ENCODE data around the gene DMBT1. TPM values are rescaled to one million over a fixed set of nuclear protein-coding genes. Genes with fewer than 3 reads are reported as not detected.

Gene DMBT1
- 78.6 TPM for total RNA-seq
- long read RNA-seq, partial matches to known transcripts = 9 of 18 reads
- long read RNA-seq, other reads (novel, unspliced or antisense) = 9 of 18 reads

DNA sequence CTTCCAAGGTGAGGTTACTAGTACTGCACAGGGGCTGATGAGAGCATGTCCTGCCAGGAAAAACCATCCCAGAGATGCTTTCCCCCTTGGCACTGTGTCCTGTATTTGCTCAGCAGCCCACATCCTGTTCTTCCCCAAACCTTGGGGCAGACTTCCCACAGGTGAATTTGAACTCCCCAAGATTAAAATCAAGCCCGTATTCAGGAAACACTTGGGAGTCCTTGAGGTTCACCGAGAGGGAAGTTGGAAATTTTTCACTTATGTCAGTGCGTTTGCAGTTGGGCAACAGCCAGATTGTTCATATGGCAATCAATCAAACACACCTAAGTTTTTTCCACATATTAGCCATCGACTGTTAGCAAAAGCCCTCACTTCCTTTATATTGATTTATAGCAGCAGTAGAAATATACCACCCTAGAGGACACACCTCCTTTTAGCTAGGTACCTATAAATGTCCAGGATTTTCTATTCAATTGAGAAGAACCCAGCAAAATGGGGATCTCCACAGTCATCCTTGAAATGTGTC, at the start of gene DMBT1:
TSS of gene DMBT1 (plus strand) at position 476 of the 526 bp plus-strand sequence. CDS start at position 493, 17 bp downstream.
- no peaks in the 10 kb centered on the region for H3K9me3 ChIP-seq
- no peaks in the 10 kb centered on the region for H3K4me1 ChIP-seq
- no peak within 1 kb of the TSS for H3K27ac ChIP-seq
- TF ChIP-seq, protein P1, sequence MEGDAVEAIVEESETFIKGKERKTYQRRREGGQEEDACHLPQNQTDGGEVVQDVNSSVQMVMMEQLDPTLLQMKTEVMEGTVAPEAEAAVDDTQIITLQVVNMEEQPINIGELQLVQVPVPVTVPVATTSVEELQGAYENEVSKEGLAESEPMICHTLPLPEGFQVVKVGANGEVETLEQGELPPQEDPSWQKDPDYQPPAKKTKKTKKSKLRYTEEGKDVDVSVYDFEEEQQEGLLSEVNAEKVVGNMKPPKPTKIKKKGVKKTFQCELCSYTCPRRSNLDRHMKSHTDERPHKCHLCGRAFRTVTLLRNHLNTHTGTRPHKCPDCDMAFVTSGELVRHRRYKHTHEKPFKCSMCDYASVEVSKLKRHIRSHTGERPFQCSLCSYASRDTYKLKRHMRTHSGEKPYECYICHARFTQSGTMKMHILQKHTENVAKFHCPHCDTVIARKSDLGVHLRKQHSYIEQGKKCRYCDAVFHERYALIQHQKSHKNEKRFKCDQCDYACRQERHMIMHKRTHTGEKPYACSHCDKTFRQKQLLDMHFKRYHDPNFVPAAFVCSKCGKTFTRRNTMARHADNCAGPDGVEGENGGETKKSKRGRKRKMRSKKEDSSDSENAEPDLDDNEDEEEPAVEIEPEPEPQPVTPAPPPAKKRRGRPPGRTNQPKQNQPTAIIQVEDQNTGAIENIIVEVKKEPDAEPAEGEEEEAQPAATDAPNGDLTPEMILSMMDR (IDR thresholded peaks at IDR 0.05) = no peak
- H3K36me3 ChIP-seq = no peaks in the 10 kb centered on the region
- ATAC-seq = peak; percentile 42
- intact Hi-C loops (cut with DNase I) = loop anchor here (10.0 kb wide), 1 partner anchor 126 kb away; no protein-coding TSS in a partner anchor
- H3K4me3 ChIP-seq = no peak within 1 kb of the TSS
- DNase-seq = no peak
- peaks cover 5% of the 10 kb centered on the region for H3K27me3 ChIP-seq

DNA sequence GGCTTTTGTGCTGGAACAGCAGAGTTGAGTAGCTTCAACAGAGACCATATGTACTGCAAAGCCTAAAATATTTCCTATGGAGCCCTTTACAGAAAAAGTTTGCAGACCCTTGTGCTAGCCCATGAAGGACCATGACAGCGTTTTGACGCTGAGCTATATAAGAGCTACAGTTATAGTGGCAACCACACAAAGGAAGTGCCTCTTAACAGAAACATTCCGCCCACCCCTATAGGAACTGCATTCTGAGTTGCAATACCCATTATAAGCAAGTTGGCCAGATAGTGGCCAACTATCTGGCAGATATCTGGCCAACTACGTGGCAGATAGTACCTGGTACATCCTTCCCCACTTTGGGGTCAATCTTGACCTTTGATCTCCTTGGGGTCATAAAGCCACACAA, 47.5 kb upstream of the DMBT1 start:
- DNase-seq (no peak), ATAC-seq (no peak)
- no peaks in the 10 kb centered on the region for H3K4me1 ChIP-seq
- TF ChIP-seq, protein P1 (IDR thresholded peaks at IDR 0.05) = no peak
- H3K27ac ChIP-seq = no peak overlapping the region
- intact Hi-C loops (cut with DNase I) = no loop called here
- no peak overlapping the region for H3K4me3 ChIP-seq
- H3K9me3 ChIP-seq = no peaks in the 10 kb centered on the region
- peaks cover 22% of the 10 kb centered on the region for H3K36me3 ChIP-seq
- no peaks in the 10 kb centered on the region for H3K27me3 ChIP-seq

DNA sequence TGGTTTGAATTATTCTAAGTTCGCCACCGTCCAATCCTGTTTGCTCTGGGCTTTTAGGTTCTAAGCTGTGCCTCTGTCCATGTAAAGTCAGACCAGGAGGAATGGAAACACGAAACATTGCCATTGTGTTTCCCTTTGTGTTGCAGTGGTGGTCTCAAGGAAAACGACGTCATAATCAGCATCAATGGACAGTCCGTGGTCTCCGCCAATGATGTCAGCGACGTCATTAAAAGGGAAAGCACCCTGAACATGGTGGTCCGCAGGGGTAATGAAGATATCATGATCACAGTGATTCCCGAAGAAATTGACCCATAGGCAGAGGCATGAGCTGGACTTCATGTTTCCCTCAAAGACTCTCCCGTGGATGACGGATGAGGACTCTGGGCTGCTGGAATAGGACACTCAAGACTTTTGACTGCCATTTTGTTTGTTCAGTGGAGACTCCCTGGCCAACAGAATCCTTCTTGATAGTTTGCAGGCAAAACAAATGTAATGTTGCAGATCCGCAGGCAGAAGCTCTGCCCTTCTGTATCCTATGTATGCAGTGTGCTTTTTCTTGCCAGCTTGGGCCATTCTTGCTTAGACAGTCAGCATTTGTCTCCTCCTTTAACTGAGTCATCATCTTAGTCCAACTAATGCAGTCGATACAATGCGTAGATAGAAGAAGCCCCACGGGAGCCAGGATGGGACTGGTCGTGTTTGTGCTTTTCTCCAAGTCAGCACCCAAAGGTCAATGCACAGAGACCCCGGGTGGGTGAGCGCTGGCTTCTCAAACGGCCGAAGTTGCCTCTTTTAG, 46.3 kb upstream of the DMBT1 start:
- TF ChIP-seq, protein P1 (IDR thresholded peaks at IDR 0.05) = no peak
- H3K36me3 ChIP-seq = peaks cover 11% of the 10 kb centered on the region
- intact Hi-C loops (cut with DNase I) = no loop called here
- H3K27me3 ChIP-seq = no peaks in the 10 kb centered on the region
- H3K27ac ChIP-seq = no peak overlapping the region
- ATAC-seq (no peak), DNase-seq (no peak)
- no peak overlapping the region for H3K4me3 ChIP-seq
- H3K9me3 ChIP-seq = no peaks in the 10 kb centered on the region
- no peaks in the 10 kb centered on the region for H3K4me1 ChIP-seq

DNA sequence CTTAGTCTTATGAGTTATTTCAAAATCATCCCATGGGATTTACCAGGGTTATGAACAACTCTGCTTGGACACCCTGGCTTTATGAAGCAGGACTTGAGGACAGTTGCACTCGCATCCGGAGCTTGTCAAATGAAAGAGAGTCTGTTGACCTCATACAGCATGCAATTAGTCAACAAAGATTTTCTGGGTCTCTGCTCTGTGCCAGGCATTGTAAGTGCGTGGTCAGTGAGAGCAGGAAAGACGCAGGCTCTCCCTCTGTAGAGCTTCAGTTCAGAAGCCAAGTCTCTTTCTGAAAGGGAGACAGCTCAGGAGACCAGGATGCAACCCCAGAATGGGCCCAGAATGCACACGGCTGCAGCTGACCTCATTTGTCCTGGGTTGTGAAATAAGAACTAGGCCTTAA, 45.5 kb upstream of the DMBT1 start:
- TF ChIP-seq, protein P1 (IDR thresholded peaks at IDR 0.05) = no peak
- peaks cover 5% of the 10 kb centered on the region for H3K36me3 ChIP-seq
- DNase-seq (no peak), ATAC-seq (no peak)
- no peaks in the 10 kb centered on the region for H3K27me3 ChIP-seq
- H3K27ac ChIP-seq = no peak overlapping the region
- H3K4me3 ChIP-seq = no peak overlapping the region
- H3K9me3 ChIP-seq = no peaks in the 10 kb centered on the region
- intact Hi-C loops (cut with DNase I) = no loop called here
- H3K4me1 ChIP-seq = no peaks in the 10 kb centered on the region

DNA sequence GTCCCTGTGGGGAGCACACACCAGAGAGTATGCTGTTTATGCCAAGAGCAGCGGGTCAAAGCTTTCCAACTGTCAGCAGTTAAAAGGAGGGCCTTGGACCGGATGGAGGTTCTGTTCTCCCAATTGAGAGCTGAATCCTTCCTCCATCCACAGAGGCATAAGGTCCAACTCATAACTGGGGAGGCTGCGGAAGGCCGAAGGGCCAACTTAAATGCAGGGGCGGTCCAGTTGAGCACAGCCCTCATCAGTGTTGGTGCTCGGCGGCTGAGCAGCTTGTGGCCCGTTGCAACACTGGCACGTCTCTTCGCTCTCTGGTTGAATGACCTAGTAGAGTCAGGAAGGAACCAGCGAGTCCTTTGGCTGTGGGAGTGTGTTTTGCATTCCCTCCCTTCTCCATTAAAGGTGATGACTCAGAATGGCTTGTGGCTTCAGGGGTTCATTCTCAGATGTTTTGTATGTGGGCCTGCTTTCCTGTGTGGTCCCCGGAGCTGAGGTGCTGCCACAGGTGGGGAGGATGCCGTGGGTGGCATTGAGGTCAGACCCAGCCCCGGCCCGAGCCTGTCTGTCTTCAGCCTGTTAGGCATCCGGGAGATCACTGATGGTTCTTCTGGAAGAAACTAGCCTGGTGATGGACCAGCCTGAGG, 44.8 kb upstream of the DMBT1 start:
- intact Hi-C loops (cut with DNase I) = no loop called here
- no peak overlapping the region for H3K27ac ChIP-seq
- H3K4me3 ChIP-seq = no peak overlapping the region
- TF ChIP-seq, protein P1 (IDR thresholded peaks at IDR 0.05) = no peak
- no peaks in the 10 kb centered on the region for H3K9me3 ChIP-seq
- no peaks in the 10 kb centered on the region for H3K4me1 ChIP-seq
- no peaks in the 10 kb centered on the region for H3K36me3 ChIP-seq
- no peaks in the 10 kb centered on the region for H3K27me3 ChIP-seq
- peak; percentile 37 for ATAC-seq
- DNase-seq = no peak

Data from upper lobe of right lung (tissue), 1 donor.